ENCODE data around the gene OR2V1. TPM values are rescaled to one million over a fixed set of nuclear protein-coding genes. Genes with fewer than 3 reads are reported as not detected.
A peak's percentile ranks its signal among the peaks of the same experiment; 100 is the strongest.
"Not testable (repeated sequence)": the region's sequence is repeated elsewhere in the genome, so short reads cannot be mapped to it uniquely, and the experiment has no call there.

The OR2V1 gene
- total RNA-seq, 4 donors from 2014 or later, result not detected

DNA sequence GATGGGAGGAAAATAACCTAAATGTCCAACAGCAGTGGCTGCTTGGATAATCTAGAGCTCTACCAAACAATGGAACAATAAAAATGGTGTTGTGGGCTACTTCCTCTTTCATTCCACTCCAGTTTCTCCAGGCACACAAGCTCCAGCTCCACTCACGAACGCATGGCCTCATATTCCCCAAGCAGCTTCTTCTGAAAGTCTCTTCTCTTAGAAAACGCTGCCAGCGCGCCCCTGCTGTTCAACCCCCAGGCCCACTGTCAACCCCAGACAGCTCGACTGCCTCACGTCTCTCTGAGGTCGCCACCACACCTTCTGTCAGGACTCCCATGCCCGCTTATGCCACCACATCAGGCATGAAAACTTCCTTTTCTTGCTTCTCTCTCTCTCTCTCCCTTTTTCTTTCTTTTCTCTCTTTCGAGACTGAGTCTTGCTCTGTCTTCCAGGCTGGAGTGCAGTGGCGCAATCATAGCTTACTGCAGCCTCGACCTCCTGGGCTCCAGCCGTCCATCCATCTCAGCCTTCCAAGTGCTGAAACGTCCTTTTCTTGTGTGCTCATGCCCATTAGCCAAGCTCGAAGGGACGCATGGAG, 32.6 kb upstream of the OR2V1 start:
- Histone ChIP-seq H3K4me1 (no peaks in the 10 kb centered on the region), H3K27ac (no peak overlapping the region), H3K9me3 (no peaks in the 10 kb centered on the region), H3K4me3 (no peak overlapping the region), H3K36me3 (no peaks in the 10 kb centered on the region), H3K27me3 (peaks cover 4 to 41% (median 39%) of the 10 kb centered on the region in 3 donors)
- DNase-seq (no peak), ATAC-seq (no peak)
- intact Hi-C loops (cut with DNase I; ENCODE audit: low total_unique reads), result no loop called here
- in situ Hi-C loops (cut with MboI; ENCODE audit: low sequenced_read_pairs in 4 of 4), result no loop called here
- TF ChIP-seq, protein P1, sequence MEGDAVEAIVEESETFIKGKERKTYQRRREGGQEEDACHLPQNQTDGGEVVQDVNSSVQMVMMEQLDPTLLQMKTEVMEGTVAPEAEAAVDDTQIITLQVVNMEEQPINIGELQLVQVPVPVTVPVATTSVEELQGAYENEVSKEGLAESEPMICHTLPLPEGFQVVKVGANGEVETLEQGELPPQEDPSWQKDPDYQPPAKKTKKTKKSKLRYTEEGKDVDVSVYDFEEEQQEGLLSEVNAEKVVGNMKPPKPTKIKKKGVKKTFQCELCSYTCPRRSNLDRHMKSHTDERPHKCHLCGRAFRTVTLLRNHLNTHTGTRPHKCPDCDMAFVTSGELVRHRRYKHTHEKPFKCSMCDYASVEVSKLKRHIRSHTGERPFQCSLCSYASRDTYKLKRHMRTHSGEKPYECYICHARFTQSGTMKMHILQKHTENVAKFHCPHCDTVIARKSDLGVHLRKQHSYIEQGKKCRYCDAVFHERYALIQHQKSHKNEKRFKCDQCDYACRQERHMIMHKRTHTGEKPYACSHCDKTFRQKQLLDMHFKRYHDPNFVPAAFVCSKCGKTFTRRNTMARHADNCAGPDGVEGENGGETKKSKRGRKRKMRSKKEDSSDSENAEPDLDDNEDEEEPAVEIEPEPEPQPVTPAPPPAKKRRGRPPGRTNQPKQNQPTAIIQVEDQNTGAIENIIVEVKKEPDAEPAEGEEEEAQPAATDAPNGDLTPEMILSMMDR (IDR thresholded peaks at IDR 0.05 in 4 of 5, conservative IDR thresholded peaks at IDR 0.05 in 1 of 5), result no peak
- TF ChIP-seq POLR2A (IDR thresholded peaks at IDR 0.05), result no peak

- TF ChIP-seq POLR2A (IDR thresholded peaks at IDR 0.05), result no peak
- TF ChIP-seq, protein P1 (IDR thresholded peaks at IDR 0.05 in 4 of 5, conservative IDR thresholded peaks at IDR 0.05 in 1 of 5), result no peak
- in situ Hi-C loops (cut with MboI; ENCODE audit: low sequenced_read_pairs in 4 of 4), result no loop called here
- DNase-seq (no peak), ATAC-seq (no peak)
- Histone ChIP-seq H3K27me3 (peaks cover 0 to 24% (median 19%) of the 10 kb centered on the region in 3 donors), H3K27ac (peak overlapping the region in 2 of 4 donors; percentile 31), H3K4me3 (peak overlapping the region in 1 of 4 donors; percentile 9), H3K4me1 (no peaks in the 10 kb centered on the region), H3K9me3 (no peaks in the 10 kb centered on the region), H3K36me3 (no peaks in the 10 kb centered on the region)
- intact Hi-C loops (cut with DNase I; ENCODE audit: low total_unique reads), result loop anchor here (1.0 kb wide), 1 partner anchor 27 kb away; no protein-coding TSS in a partner anchor
These were observed 30.7 kb upstream of the OR2V1 start for GRCh38 chr5:181161534-181162175.

- peak overlapping the region in 2 of 4 donors; percentile 31 for H3K27ac ChIP-seq
- H3K4me3 ChIP-seq, result peak overlapping the region in 1 of 4 donors; percentile 9
- H3K4me1 ChIP-seq; DNase-seq; H3K9me3 ChIP-seq; in situ Hi-C loops (cut with MboI; ENCODE audit: low sequenced_read_pairs in 4 of 4); H3K36me3 ChIP-seq: not testable (repeated sequence)
- peaks cover 0 to 17% (median 12%) of the 10 kb centered on the region in 3 donors for H3K27me3 ChIP-seq
- ATAC-seq, result peak; percentile 26 to 28
- intact Hi-C loops (cut with DNase I; ENCODE audit: low total_unique reads), result loop anchor here (1.0 kb wide), 1 partner anchor 27 kb away; no protein-coding TSS in a partner anchor
These were observed 30.0 kb upstream of the OR2V1 start for GRCh38 chr5:181160755-181161533.

DNA sequence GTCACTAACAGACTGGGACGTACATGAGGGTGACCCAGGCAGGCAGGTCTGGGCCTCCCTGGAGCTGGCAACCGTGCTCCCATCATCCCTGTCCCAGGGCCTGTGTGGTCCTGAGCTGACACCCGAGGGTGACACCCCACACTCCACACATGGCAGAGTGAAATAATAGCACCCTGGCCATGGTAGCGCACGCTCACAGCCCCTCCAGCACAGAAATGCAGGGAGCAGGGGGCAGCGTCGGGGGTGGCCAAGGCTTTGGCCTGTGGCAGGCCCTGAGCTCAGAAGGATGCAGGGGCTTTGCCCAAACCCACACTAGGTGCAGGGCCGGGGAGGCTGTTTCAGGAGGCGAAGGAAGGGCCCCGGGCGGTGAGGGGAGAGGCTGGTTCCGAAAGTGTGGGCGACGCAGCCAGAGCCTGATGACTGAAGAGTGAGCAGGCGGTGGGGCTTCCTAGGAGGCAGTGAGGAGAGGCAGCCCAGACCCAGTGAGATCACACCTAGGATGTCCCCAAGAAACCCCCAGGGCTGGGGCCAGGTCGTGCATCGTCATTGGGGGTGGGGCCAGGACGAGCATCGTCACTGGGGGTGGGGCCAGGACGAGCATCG, 29.3 kb upstream of the OR2V1 start:
- no peak for TF ChIP-seq POLR2A (IDR thresholded peaks at IDR 0.05)
- TF ChIP-seq, protein P1 (IDR thresholded peaks at IDR 0.05 in 4 of 5, conservative IDR thresholded peaks at IDR 0.05 in 1 of 5), result no peak
- H3K27ac ChIP-seq, result peak overlapping the region in 3 of 4 donors; percentile 70 to 72 (median 72)
- in situ Hi-C loops (cut with MboI; ENCODE audit: low sequenced_read_pairs in 4 of 4), result no loop called here

More for the DNA sequence above, 29.3 kb upstream of the OR2V1 start:
- intact Hi-C loops (cut with DNase I; ENCODE audit: low total_unique reads), result no loop called here
- H3K9me3 ChIP-seq, result no peaks in the 10 kb centered on the region
- no peaks in the 10 kb centered on the region for H3K4me1 ChIP-seq
- H3K4me3 ChIP-seq, result peak overlapping the region in 2 of 4 donors; percentile 31 to 36
- ATAC-seq (peak in 1 of 2 donors; percentile 23), DNase-seq (no peak)
- H3K27me3 ChIP-seq, result peaks cover 0 to 10% (median 5%) of the 10 kb centered on the region in 3 donors
- no peaks in the 10 kb centered on the region for H3K36me3 ChIP-seq
